Upper lobe of left lung (tissue), 4 donors: ENCODE measurements around the gene RARB.

Source experiments
- POLR2A ChIP-seq, 4 donors: fragments of 450-650 bp; IDR thresholded peaks; one replicate each; pipeline ENCODE4 v1.5.1; 2016 to 2017; ENCODE audit warnings: antibody characterized with exemption in 4 of 4, mild to moderate bottlenecking in 2 of 4
- TF ChIP-seq, protein P1 (sequence below), 6 experiments: fragments of 450-650 bp in 4 of 6; fragments of 200-600 bp in 2 of 6; sonication (generic) in 2 of 6; IDR thresholded peaks; one replicate each; pipeline ENCODE4 v1.5.1; 2016 to 2019; ENCODE audit warnings: antibody characterized with exemption in 6 of 6

DNA sequence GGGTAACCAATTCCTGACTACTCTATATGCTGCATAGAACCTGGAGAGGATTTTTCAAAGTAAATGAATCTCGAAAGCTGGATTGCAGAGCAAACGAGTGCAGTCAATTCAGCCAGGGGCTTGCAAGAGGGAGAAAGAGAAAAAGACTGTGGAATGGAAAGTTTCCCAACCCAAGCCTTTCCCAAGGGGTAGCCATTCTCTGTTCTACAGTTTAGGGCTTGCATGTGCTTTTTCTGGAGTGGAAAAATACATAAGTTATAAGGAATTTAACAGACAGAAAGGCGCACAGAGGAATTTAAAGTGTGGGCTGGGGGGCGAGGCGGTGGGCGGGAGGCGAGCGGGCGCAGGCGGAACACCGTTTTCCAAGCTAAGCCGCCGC lies 511 bp upstream of the RARB start:
- TF ChIP-seq, protein P1, sequence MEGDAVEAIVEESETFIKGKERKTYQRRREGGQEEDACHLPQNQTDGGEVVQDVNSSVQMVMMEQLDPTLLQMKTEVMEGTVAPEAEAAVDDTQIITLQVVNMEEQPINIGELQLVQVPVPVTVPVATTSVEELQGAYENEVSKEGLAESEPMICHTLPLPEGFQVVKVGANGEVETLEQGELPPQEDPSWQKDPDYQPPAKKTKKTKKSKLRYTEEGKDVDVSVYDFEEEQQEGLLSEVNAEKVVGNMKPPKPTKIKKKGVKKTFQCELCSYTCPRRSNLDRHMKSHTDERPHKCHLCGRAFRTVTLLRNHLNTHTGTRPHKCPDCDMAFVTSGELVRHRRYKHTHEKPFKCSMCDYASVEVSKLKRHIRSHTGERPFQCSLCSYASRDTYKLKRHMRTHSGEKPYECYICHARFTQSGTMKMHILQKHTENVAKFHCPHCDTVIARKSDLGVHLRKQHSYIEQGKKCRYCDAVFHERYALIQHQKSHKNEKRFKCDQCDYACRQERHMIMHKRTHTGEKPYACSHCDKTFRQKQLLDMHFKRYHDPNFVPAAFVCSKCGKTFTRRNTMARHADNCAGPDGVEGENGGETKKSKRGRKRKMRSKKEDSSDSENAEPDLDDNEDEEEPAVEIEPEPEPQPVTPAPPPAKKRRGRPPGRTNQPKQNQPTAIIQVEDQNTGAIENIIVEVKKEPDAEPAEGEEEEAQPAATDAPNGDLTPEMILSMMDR (IDR thresholded peaks at IDR 0.05): no peak
- no peak for TF ChIP-seq POLR2A (IDR thresholded peaks at IDR 0.05)
